GM12873 (cell line): ENCODE results near the gene TYROBP.

ENCODE experiments used
- CTCF ChIP-seq: IDR thresholded peaks from 2 replicates; pipeline ENCODE4 v1.5.1; 2012; ENCODE audit warnings: low read depth, mild to moderate bottlenecking, moderate library complexity, low read length, control low read depth; ENCODE audit not compliant: insufficient read depth; ENCODE audit errors: missing control alignments

The TYROBP gene

GRCh38 chr19:35861640-35862160, 46.4 kb downstream of the TYROBP start:
- no peak for TF ChIP-seq CTCF

GRCh38 chr19:35860818-35861639, 47.1 kb downstream of the TYROBP start:
- no peak for TF ChIP-seq CTCF

- TF ChIP-seq CTCF: no peak
These were observed 47.7 kb downstream of the TYROBP start for GRCh38 chr19:35860436-35860817.

GRCh38 chr19:35859414-35859813, 48.7 kb downstream of the TYROBP start:
- no peak for TF ChIP-seq CTCF

GRCh38 chr19:35858311-35858710, 49.8 kb downstream of the TYROBP start:
- TF ChIP-seq CTCF: no peak

- no peak for TF ChIP-seq CTCF
These were observed 51.4 kb downstream of the TYROBP start, which contains the start of gene KIRREL2 for GRCh38 chr19:35856546-35857149. TSS of gene KIRREL2 (plus strand) at chr19:35856911. CDS start at chr19:35857120, 209 bp downstream.
